Activated T-cell treated with anti-CD3 and anti-CD28 coated beads, Interleukin-2, amount 50 U/mL, for 72 hours (primary cell): ENCODE results near the gene KCNK16. TPM values are rescaled to one million over a fixed set of nuclear protein-coding genes. Genes with fewer than 3 reads are reported as not detected.

Experiments
- ATAC-seq, 2 donors: fragments of 150-1000 bp; cut with Tn5 transposase; replicated peaks in 1 of 2; 2 replicates each; pipeline ENCODE4 v1.10.0; 2021; ENCODE audit warnings: moderate library complexity in 2 of 2, mild to moderate bottlenecking in 1 of 2
- DNase-seq, 2 donors: peaks; one replicate each; pipeline ENCODE4 v3.0.0; 2021 to 2022; ENCODE audit warnings: mixed read lengths in 1 of 2
- H3K27ac Mint-ChIP-seq: one replicate; pipeline ENCODE4 v1.8.0; 2022; ENCODE audit warnings: mild to moderate bottlenecking, moderate library complexity, mixed read lengths
- H3K27me3 Mint-ChIP-seq: one replicate; pipeline ENCODE4 v1.8.0; 2022; ENCODE audit warnings: low read depth, mixed read lengths
- H3K36me3 Mint-ChIP-seq, 2 donors: one replicate each; pipeline ENCODE4 v1.8.0; 2022; ENCODE audit warnings: mixed read lengths in 2 of 2, mild to moderate bottlenecking in 1 of 2; ENCODE audit not compliant: insufficient read depth in 2 of 2
- H3K4me1 Mint-ChIP-seq: one replicate; pipeline ENCODE4 v1.8.0; 2022; ENCODE audit warnings: low read depth, mixed read lengths
- H3K4me3 Mint-ChIP-seq, 2 donors: one replicate each; pipeline ENCODE4 v1.8.0; 2022; ENCODE audit warnings: mild to moderate bottlenecking in 2 of 2, mixed read lengths in 2 of 2, moderate library complexity in 2 of 2
- H3K9me3 Mint-ChIP-seq, 2 donors: one replicate each; pipeline ENCODE4 v1.8.0; 2022; ENCODE audit warnings: mixed read lengths in 2 of 2
- total RNA-seq, 2 donors: library from RNA; stranded (reverse); gene quantifications; one replicate each; pipeline ENCODE4 v1.2.3, GENCODE V29; 2022

The KCNK16 gene
- total RNA-seq, 2 donors from 2014 or later: not detected

DNA sequence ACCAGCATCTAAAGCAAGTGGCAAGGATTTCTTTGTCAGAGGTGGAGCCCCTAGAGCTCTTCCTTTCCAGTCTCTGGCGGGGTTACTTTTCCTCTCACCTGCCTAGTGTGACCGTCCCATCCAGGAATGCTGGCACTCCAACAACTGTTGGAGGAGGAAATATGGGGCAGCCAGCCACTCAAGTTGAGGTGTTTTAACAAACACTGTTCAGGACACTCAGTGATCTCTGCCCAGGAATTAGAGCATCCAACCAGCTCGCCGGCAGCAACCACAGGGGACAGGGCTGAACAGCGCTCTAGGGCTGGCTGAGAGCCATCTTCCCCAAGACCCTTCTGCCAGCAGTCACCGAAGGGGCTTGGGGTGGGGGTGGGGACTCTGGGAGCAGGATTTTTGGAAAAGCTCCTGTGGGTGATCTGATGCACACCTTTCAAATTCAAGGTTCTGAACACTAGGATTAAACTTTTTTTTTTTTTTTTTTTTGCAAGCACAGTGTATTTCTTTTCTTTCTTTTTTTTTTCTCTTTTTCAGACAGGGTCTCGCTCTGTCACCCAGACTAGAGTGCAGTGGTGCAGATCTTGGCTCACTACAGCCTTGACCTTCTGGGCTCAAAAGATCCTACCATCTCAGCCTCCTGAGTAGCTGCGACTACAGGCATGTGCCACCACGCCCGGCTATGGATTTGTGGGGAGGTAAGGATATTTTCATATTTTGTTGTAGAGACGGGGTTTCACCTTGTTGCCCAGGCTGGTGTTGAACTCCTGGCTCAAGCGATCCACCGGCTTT is 28.4 kb upstream of the KCNK16 start:
- H3K4me1 Mint-ChIP-seq: no peaks in the 10 kb centered on the region
- peaks cover 8% of the 10 kb centered on the region for H3K27me3 Mint-ChIP-seq
- no peak for ATAC-seq
- no peak overlapping the region for H3K4me3 Mint-ChIP-seq
- H3K9me3 Mint-ChIP-seq: no peaks in the 10 kb centered on the region
- no peaks in the 10 kb centered on the region for H3K36me3 Mint-ChIP-seq
- H3K27ac Mint-ChIP-seq: no peak overlapping the region
- no peak for DNase-seq

GRCh38 chr6:39348740-39349139 is 26.2 kb upstream of the KCNK16 start:
- Mint-ChIP-seq H3K9me3 (no peaks in the 10 kb centered on the region), H3K4me3 (no peak overlapping the region), H3K4me1 (no peaks in the 10 kb centered on the region), H3K27me3 (peaks cover 8% of the 10 kb centered on the region), H3K36me3 (no peaks in the 10 kb centered on the region), H3K27ac (no peak overlapping the region)
- ATAC-seq: no peak
- no peak for DNase-seq

DNA sequence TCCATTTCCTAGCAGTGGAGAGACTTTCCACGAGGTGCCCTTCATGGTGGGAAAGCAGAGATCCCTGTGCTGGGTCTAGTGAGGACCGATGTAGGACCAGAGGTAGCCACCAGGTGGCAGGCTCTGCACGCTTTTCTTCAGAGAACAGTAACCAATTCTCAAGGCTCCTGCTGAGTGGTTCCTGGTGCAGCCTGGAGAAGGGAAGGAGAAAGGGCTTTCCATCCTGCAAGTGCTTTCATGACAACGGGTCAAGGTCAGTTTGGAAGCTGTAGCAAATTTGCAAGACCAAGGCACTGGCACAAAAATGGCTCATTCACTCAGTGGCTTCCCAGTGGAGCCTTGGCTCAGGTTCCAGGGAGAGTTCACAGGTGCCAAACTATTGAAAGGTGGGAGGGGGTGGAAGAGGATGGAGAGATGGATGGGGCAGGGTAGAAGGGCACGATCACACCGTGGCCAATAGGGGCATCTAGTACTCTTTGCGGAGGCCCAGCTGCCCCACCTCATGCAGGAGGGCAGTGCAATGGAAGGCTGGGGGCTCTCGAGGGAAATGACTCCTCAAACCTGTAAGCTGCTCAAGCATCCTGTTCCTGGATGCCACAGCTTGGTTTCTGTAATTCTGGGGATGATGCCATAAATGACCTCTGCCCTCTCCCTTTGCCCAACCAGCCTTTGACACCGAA is 25.5 kb upstream of the KCNK16 start:
- no peaks in the 10 kb centered on the region for H3K36me3 Mint-ChIP-seq
- H3K27ac Mint-ChIP-seq: no peak overlapping the region
- H3K27me3 Mint-ChIP-seq: peaks cover 8% of the 10 kb centered on the region
- H3K4me3 Mint-ChIP-seq: no peak overlapping the region
- H3K4me1 Mint-ChIP-seq: no peaks in the 10 kb centered on the region
- H3K9me3 Mint-ChIP-seq: no peaks in the 10 kb centered on the region
- DNase-seq (peak; percentile 47 to 66), ATAC-seq (peak; percentile 45 to 54)

DNA sequence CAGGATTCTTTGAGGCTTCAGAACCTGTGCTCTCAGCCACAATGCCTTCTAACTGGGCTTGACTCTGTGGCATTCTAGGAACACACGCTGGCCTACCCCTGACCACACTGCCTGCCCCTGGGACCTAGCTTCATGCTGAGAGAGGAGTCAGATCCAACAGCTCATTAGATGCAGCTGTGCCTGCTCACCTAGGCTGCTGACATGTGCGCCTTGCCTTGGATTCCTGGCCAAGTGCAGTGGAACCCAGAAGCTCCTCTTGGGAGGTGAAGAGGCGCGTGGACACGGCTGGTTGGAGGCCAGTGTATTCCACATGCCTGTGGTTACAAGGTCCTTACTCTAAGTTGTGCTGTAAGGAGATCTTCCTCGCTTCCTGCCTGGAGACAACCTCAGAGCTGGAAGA is 24.7 kb upstream of the KCNK16 start:
- H3K36me3 Mint-ChIP-seq: no peaks in the 10 kb centered on the region
- H3K4me3 Mint-ChIP-seq: no peak overlapping the region
- peaks cover 8% of the 10 kb centered on the region for H3K27me3 Mint-ChIP-seq
- H3K9me3 Mint-ChIP-seq: no peaks in the 10 kb centered on the region
- DNase-seq (no peak), ATAC-seq (no peak)
- no peaks in the 10 kb centered on the region for H3K4me1 Mint-ChIP-seq
- H3K27ac Mint-ChIP-seq: no peak overlapping the region

DNA sequence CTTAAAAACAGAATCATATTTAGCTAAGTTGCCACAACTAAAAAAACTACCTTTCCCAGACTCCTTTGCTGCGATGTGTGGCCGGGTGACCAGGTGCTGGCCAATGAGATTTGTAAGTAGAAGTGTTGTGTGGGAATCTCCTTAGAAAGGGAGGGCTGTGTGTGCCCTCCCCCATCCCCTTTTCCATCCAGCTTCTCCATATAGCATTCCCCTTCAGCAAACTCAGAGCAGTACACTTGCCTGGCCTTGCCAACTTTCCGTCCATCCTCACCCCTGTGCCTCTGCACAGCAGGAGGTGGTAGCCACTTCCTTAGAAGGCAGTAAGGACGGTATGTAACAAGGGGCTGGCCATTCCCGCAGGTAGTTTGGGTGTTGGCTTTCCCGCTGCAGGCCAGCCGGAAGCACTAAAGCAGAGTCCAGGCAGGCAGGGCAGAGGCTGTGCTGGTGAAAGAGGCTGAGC is 22.3 kb upstream of the KCNK16 start:
- DNase-seq: no peak
- ATAC-seq: no peak
- H3K27me3 Mint-ChIP-seq: peaks cover 12% of the 10 kb centered on the region
- H3K4me3 Mint-ChIP-seq: no peak overlapping the region
- no peaks in the 10 kb centered on the region for H3K4me1 Mint-ChIP-seq
- H3K36me3 Mint-ChIP-seq: no peaks in the 10 kb centered on the region
- no peaks in the 10 kb centered on the region for H3K9me3 Mint-ChIP-seq
- H3K27ac Mint-ChIP-seq: no peak overlapping the region

- H3K4me3 Mint-ChIP-seq: no peak overlapping the region
- no peaks in the 10 kb centered on the region for H3K9me3 Mint-ChIP-seq
- H3K27ac Mint-ChIP-seq: no peak overlapping the region
- ATAC-seq (no peak), DNase-seq (no peak)
- H3K36me3 Mint-ChIP-seq: no peaks in the 10 kb centered on the region
- peaks cover 22% of the 10 kb centered on the region for H3K27me3 Mint-ChIP-seq
- H3K4me1 Mint-ChIP-seq: no peaks in the 10 kb centered on the region
Measured at GRCh38 chr6:39343396-39343870, 20.9 kb upstream of the KCNK16 start.

GRCh38 chr6:39342692-39343395 is 20.3 kb upstream of the KCNK16 start:
- no peaks in the 10 kb centered on the region for H3K36me3 Mint-ChIP-seq
- H3K9me3 Mint-ChIP-seq: no peaks in the 10 kb centered on the region
- H3K4me3 Mint-ChIP-seq: no peak overlapping the region
- ATAC-seq (no peak), DNase-seq (no peak)
- peaks cover 24% of the 10 kb centered on the region for H3K27me3 Mint-ChIP-seq
- no peak overlapping the region for H3K27ac Mint-ChIP-seq
- no peaks in the 10 kb centered on the region for H3K4me1 Mint-ChIP-seq

DNA sequence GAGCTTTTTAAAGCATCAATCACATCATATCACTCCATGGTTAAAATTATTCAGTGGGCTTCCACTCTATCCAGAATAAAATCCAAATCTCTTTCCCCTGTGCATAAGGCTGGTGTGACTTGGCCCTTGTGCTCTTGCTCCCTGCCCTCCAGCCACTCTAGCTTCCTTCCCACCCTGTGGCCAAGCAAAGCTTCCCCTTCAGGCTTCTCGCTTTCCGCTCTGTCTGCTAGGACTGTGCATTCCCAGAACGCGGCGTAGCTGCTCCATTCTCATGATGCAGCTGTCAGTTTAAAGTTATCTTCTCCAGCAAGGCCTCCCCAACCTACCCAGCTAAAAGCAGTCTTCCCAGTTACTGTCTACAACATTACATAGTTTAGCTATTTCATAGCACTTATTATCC is 19.4 kb upstream of the KCNK16 start:
- H3K4me1 Mint-ChIP-seq: no peaks in the 10 kb centered on the region
- ATAC-seq: no peak
- H3K4me3 Mint-ChIP-seq: no peak overlapping the region
- H3K9me3 Mint-ChIP-seq: no peaks in the 10 kb centered on the region
- H3K27me3 Mint-ChIP-seq: peaks cover 28% of the 10 kb centered on the region
- H3K36me3 Mint-ChIP-seq: no peaks in the 10 kb centered on the region
- no peak for DNase-seq
- H3K27ac Mint-ChIP-seq: no peak overlapping the region

GRCh38 chr6:39341352-39341751 is 18.9 kb upstream of the KCNK16 start:
- no peaks in the 10 kb centered on the region for H3K36me3 Mint-ChIP-seq
- peaks cover 30% of the 10 kb centered on the region for H3K27me3 Mint-ChIP-seq
- no peak overlapping the region for H3K4me3 Mint-ChIP-seq
- H3K4me1 Mint-ChIP-seq: peaks cover 3% of the 10 kb centered on the region
- DNase-seq (no peak), ATAC-seq (no peak)
- H3K27ac Mint-ChIP-seq: no peak overlapping the region
- no peaks in the 10 kb centered on the region for H3K9me3 Mint-ChIP-seq

- no peaks in the 10 kb centered on the region for H3K9me3 Mint-ChIP-seq
- no peaks in the 10 kb centered on the region for H3K36me3 Mint-ChIP-seq
- H3K27me3 Mint-ChIP-seq: peaks cover 30% of the 10 kb centered on the region
- no peak overlapping the region for H3K4me3 Mint-ChIP-seq
- DNase-seq (no peak), ATAC-seq (no peak)
- peaks cover 9% of the 10 kb centered on the region for H3K4me1 Mint-ChIP-seq
- no peak overlapping the region for H3K27ac Mint-ChIP-seq
Measured at GRCh38 chr6:39339868-39340550, 17.5 kb upstream of the KCNK16 start.

- Mint-ChIP-seq H3K27me3 (peaks cover 34% of the 10 kb centered on the region), H3K36me3 (no peaks in the 10 kb centered on the region), H3K27ac (no peak overlapping the region), H3K4me1 (peaks cover 9% of the 10 kb centered on the region), H3K9me3 (no peaks in the 10 kb centered on the region), H3K4me3 (no peak overlapping the region)
- DNase-seq (no peak), ATAC-seq (no peak)
Measured at GRCh38 chr6:39339096-39339867, 16.8 kb upstream of the KCNK16 start.

DNA sequence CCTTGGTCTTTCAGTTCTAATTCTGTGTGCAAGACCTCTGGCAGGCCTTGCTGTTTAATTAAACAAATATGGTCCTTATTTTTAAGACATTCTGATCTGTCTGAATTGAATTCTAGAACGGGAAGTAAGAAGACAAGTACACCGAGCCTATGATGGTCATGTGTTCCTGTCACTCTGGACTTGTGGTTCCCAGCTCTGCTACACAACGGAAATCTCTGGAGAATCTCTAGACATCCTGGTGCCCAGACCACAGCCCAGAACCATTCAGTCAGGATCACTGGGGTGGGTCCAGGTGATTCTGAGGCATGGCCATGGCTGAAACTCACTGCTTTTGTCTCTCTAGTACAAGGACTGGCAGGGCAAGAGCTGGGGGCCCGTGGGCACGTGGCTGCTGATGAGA is 15.9 kb upstream of the KCNK16 start:
- Mint-ChIP-seq H3K4me3 (no peak overlapping the region), H3K27ac (no peak overlapping the region), H3K36me3 (no peaks in the 10 kb centered on the region), H3K9me3 (no peaks in the 10 kb centered on the region), H3K27me3 (peaks cover 34% of the 10 kb centered on the region), H3K4me1 (peaks cover 9% of the 10 kb centered on the region)
- ATAC-seq (no peak), DNase-seq (no peak)
